Activated CD4-positive, CD25-positive, alpha-beta regulatory T cell (primary cell): Measurements from ENCODE around the gene USF2.

Source experiments
- DNase-seq, 4 experiments: peaks; one replicate each; lab custom pipeline; 2025; lab: John Stamatoyannopoulos, UW

USF2 gene

DNA sequence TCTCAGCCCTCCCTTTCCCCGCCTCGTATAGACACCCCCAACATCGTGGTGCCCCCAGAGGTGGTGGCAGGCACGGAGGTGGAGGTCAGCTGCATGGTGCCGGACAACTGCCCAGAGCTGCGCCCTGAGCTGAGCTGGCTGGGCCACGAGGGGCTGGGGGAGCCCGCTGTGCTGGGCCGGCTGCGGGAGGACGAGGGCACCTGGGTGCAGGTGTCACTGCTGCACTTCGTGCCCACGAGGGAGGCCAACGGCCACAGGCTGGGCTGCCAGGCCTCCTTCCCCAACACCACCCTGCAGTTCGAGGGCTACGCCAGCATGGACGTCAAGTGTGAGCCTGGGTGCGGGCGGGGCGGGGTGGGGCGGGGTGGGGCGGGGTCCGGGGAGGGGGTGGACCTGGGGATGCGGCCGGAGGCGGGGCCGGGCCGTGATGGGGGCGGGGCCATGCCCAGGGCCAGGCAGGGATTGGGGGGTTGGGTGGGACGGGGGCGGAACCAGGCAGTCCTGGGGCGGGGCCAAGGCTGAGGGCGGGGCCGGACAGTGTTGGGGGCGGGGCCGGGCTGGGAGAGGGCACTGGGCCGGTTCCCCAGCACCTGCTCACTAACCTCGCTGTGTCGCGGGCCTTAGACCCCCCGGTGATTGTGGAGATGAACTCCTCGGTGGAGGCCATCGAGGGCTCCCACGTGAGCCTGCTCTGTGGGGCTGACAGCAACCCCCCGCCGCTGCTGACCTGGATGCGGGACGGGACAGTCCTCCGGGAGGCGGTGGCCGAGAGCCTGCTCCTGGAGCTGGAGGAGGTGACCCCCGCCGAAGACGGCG, 31.0 kb downstream of the USF2 start:
- no peak for DNase-seq

DNA sequence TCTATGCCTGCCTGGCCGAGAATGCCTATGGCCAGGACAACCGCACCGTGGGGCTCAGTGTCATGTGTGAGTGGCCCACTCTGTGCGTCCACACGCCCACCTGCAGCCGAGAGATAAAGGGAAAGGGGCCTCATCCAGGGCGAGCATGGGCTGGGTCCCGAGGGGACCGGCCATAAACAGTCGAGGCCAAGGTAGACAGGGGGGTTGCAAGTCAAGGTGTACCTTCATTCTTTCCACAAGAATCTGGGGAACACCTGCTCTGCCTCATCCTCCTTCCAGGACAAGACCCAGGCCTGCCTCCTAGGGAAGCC, 31.5 kb downstream of the USF2 start:
- DNase-seq = no peak

DNA sequence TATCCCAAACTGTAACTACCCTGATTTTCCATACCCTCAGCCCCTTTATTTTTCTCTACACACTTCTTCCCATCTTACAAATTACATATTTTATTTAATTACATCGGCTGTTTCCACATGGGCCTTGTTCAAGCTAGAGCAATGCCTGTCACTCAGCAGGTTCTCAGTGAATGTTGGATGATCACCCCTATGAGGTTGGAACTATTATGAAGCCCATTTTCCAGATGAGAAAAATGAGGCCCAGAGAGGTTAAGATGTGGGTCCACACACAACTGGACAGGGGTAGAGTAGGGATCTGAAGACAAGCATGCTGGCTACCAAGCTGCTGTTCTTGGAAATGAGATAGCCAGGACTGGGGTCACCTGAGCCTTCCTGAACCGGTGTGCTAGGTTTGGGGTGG, 33.2 kb downstream of the USF2 start:
- no peak for DNase-seq

- DNase-seq = no peak
Observed at GRCh38 chr19:35302446-35302845, 33.7 kb downstream of the USF2 start.

- DNase-seq = no peak
Observed at GRCh38 chr19:35303357-35303915, 34.7 kb downstream of the USF2 start.

DNA sequence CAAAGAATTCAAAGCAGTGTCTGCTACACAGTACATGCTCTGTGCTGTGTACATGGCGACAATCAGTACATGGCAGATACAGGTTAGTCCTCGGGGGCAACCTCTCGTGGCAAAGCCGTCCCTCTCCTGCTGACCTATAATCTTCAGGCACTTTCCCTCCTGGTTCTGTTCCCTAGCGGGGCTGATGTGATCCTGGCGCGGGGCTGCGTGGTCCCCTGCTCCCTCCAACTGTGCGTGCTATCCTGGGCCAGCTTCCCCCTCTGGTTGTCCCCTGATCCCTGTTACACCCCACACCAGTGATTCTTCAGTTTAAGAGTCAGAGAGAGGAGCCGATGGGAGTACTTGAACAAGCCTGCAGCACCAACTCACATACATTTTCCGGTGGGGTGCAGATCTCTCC, 35.3 kb downstream of the USF2 start:
- DNase-seq = no peak

GRCh38 chr19:35305181-35305580, 36.4 kb downstream of the USF2 start:
- no peak for DNase-seq

- DNase-seq = no peak
Observed at GRCh38 chr19:35306473-35307246, 37.9 kb downstream of the USF2 start.

GRCh38 chr19:35307931-35308330, 39.2 kb downstream of the USF2 start:
- no peak for DNase-seq

DNA sequence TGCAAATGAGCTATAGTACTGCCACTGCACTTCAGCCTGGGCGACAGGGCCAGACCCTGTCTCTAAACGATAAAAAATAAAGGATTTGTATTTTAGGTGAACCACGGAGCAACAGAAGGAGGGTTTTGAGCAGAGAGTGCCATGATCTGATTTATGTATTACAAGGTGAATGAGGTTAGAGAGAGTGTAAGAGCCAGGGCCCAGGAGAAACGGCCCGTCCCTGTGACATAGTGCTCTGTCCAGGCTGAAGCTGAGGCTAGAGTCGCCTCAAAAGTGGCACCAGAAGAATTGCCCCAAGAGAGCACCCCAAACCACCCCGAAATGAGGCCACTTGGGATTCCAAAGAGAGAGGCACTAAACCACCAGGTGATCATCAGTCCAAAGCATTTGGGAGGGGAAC, 40.1 kb downstream of the USF2 start:
- no peak for DNase-seq

GRCh38 chr19:35309481-35310279, 40.9 kb downstream of the USF2 start:
- DNase-seq = no peak

DNA sequence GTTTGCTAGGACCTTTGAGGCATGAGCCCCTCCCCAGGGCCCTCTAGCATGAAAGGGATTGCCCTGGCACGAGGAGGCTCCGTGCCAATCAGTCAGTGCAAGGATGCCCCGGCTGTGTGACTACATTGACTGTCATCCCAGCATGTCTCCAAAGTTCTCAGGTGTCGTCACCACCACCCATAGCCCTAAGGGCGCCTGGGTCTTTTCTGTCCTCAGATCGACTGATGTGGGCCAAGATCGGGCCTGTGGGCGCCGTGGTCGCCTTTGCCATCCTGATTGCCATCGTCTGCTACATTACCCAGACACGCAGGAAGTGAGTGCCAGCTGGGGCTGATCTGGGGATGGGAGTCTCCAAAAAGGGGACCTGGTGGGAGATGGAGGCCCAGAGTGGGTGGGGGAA, 41.6 kb downstream of the USF2 start:
- no peak for DNase-seq

GRCh38 chr19:35310811-35311465, 42.2 kb downstream of the USF2 start:
- no peak for DNase-seq

GRCh38 chr19:35311901-35312665, 43.3 kb downstream of the USF2 start:
- no peak for DNase-seq

DNA sequence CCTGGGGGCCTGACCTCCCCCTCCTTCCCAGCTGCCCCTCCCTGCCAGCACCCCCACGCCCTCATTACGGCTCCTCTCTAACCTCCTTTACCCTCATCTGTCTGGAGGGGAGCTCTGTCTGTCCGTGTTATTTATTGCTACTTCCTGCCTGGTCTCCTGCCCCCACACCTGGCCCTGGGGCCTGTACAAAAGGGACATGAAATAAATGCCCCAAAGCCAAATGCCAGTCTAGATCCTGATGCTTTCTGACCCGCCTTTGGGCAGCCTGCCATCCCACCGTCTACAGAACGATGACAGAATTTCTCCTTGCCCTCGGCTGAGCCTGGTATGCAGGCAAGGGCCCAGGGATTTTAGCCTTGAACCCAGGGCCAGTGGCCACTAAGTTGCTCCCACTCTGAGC, 44.8 kb downstream of the USF2 start:
- no peak for DNase-seq

- no peak for DNase-seq
Observed at GRCh38 chr19:35314031-35314430, 45.3 kb downstream of the USF2 start.

DNA sequence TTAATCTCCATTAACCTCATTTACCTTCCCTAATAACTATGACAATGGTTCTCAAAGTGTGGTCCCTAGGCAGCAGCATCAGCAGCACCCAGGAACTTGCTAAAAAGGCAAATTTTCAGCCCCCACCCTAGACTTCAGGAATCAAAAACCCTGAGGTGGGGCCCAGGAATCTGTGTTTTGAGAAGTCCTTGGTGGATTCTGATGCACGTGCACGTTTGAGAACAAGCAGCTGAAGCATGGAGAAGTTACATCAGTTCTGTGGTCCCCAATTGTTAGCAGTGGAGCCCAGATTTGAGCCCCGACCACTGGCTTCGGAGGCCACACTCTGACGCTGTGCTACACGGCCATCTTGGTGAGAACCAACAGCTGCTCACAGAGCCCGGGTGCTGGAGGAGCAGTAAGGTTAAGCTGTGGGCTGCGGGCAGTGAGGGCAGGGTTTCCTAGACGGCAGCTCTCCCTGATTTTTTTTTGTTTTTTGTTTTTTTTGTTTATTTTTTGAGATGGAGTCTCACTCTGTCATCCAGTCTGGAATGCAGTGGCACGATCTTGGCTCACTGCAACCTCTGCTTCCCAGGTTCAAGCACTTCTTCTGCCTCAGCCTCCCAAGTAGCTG, 46.2 kb downstream of the USF2 start:
- no peak for DNase-seq

DNA sequence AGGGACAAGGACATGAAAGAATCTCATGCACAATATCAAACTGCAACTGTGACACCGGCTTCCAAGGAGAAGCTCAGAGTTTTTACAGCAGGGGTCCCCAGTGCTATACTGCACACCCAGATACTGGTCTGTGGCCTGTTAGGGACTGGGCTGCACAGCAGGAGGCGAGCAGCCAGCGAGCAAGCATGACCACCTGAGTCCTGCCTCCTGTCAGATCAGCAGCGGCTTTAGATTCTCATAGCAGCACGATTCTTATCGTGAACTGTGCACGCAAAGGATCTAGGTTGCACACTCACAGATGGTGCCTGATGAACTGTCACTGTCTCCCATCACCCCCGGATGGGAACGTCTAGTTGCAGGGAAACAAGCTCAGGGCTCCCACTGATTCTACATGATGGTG, 47.1 kb downstream of the USF2 start:
- no peak for DNase-seq

DNA sequence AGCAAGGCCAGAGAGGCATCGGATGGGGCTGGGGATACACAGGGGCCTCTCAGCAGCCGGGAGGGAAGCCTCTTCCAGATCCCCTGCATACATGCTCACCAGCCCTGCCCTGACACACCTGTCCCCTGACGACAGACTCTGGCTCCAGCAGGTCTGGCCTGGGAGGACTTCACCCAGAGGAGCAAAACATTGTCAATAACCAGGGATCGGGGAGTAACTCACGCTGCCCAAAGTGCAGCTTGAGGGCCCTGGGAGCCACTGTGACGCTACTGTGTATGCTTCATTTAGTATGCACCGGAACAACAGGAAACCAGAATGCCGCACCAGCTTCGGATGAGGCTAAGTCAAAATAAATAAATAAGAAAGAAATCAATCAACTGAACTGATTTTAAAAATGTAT, 47.8 kb downstream of the USF2 start:
- DNase-seq = no peak

GRCh38 chr19:35317464-35318043, 48.8 kb downstream of the USF2 start:
- no peak for DNase-seq
